Frontal cortex (tissue), 4 donors: ENCODE data around the gene ATL2. TPM values are rescaled to one million over a fixed set of nuclear protein-coding genes. Genes with fewer than 3 reads are reported as not detected.
"Not testable (repeated sequence)": the region's sequence is repeated elsewhere in the genome, so short reads cannot be mapped to it uniquely, and the experiment has no call there.

Source experiments
- DNase-seq, 2 donors: peaks; one replicate each; pipeline ENCODE4 v3.0.0; 2012; ENCODE audit warnings: low spot score in 2 of 2
- FAIRE-seq: peaks from 2 replicates; lab custom pipeline; 2012; peaks lifted over from hg19 to GRCh38; lab: Jason Lieb, UNC
- total RNA-seq: library from RNA; depleted of rRNA; stranded (reverse); fragments of >200 nt; gene quantifications from one replicate; pipeline ENCODE4 v1.2.3, GENCODE V29; 2014
- donor health status: control.
- donor health status: control.
- donor health status: control.

ATL2 gene
- total RNA-seq, 1 donor from 2014 or later = 102 TPM

GRCh38 chr2:38281095-38281742 lies 95.9 kb downstream of the ATL2 start:
- DNase-seq (no peak), FAIRE-seq (no peak)

- FAIRE-seq (no peak), DNase-seq (no peak)
Measured at GRCh38 chr2:38279201-38279600, 97.9 kb downstream of the ATL2 start.

GRCh38 chr2:38278117-38278438 lies 99.0 kb downstream of the ATL2 start:
- FAIRE-seq, DNase-seq: not testable (repeated sequence)

GRCh38 chr2:38277245-38278116 lies 99.6 kb downstream of the ATL2 start:
- DNase-seq = no peak
- no peak for FAIRE-seq

- peak in 1 of 2 donors; percentile 51 for DNase-seq
- no peak for FAIRE-seq
Measured at GRCh38 chr2:38274286-38275276, 102.5 kb downstream of the ATL2 start.

- FAIRE-seq = no peak
- DNase-seq = no peak
Measured at GRCh38 chr2:38271697-38272096, 105.4 kb downstream of the ATL2 start.

- no peak for FAIRE-seq
- no peak for DNase-seq
Measured at GRCh38 chr2:38269421-38269820, 107.7 kb downstream of the ATL2 start.

GRCh38 chr2:38268691-38269327 lies 108.3 kb downstream of the ATL2 start:
- DNase-seq (no peak), FAIRE-seq (no peak)

- DNase-seq = no peak
- no peak for FAIRE-seq
Measured at GRCh38 chr2:38268001-38268400, 109.1 kb downstream of the ATL2 start.

GRCh38 chr2:38267270-38267925 lies 109.7 kb downstream of the ATL2 start:
- no peak for DNase-seq
- no peak for FAIRE-seq

GRCh38 chr2:38266382-38267061 lies 110.6 kb downstream of the ATL2 start:
- FAIRE-seq (no peak), DNase-seq (no peak)

- no peak for FAIRE-seq
- DNase-seq = no peak
Measured at GRCh38 chr2:38265461-38265860, 111.6 kb downstream of the ATL2 start.

- DNase-seq = no peak
Measured at GRCh38 chr2:38264396-38265221, 112.5 kb downstream of the ATL2 start.

GRCh38 chr2:38263293-38263692 lies 113.8 kb downstream of the ATL2 start:
- DNase-seq (no peak), FAIRE-seq (no peak)

More at GRCh38 chr2:38264396-38265221, 112.5 kb downstream of the ATL2 start:
- no peak for FAIRE-seq

- no peak for DNase-seq
- no peak for FAIRE-seq
Measured at GRCh38 chr2:38262069-38262871, 114.8 kb downstream of the ATL2 start.

GRCh38 chr2:38261569-38262068 lies 115.5 kb downstream of the ATL2 start:
- FAIRE-seq = no peak
- no peak for DNase-seq

GRCh38 chr2:38260972-38261371 lies 116.1 kb downstream of the ATL2 start:
- DNase-seq = no peak
- FAIRE-seq = no peak
